GM12801 (cell line): ENCODE data around the gene ARF1.

ENCODE experiments used
- TF ChIP-seq, protein P1 (sequence below): IDR thresholded peaks from one replicate; pipeline ENCODE4 v1.5.1; 2011; ENCODE audit warnings: control low read depth; ENCODE audit not compliant: insufficient read length; ENCODE audit errors: extremely low read depth

ARF1 gene

GRCh38 chr1:228079601-228080263 is 2.8 kb upstream of the ARF1 start:
- TF ChIP-seq, protein P1, sequence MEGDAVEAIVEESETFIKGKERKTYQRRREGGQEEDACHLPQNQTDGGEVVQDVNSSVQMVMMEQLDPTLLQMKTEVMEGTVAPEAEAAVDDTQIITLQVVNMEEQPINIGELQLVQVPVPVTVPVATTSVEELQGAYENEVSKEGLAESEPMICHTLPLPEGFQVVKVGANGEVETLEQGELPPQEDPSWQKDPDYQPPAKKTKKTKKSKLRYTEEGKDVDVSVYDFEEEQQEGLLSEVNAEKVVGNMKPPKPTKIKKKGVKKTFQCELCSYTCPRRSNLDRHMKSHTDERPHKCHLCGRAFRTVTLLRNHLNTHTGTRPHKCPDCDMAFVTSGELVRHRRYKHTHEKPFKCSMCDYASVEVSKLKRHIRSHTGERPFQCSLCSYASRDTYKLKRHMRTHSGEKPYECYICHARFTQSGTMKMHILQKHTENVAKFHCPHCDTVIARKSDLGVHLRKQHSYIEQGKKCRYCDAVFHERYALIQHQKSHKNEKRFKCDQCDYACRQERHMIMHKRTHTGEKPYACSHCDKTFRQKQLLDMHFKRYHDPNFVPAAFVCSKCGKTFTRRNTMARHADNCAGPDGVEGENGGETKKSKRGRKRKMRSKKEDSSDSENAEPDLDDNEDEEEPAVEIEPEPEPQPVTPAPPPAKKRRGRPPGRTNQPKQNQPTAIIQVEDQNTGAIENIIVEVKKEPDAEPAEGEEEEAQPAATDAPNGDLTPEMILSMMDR: no peak

DNA sequence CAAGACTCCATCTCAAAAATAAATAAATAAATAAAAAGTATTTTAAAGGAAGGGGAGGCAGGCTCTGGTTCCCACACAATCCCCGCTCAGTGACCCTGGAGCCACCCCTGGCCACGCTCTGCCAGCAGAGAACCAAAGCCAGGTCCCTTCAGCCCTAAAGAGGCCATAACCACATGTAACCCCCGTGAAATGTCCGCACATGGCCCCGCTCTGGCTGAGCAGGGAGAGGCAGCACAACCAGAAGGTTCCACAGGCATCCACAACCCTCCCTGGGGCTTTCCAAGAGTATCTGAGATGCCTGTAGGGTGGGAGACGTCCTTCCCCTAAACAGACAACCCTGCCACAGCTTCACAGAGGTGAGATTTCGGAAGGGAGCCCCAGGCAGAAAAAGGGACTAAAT is 1.4 kb upstream of the ARF1 start:
- TF ChIP-seq, protein P1: no peak

GRCh38 chr1:228081578-228082213 is 812 bp upstream of the ARF1 start:
- TF ChIP-seq, protein P1: no peak

DNA sequence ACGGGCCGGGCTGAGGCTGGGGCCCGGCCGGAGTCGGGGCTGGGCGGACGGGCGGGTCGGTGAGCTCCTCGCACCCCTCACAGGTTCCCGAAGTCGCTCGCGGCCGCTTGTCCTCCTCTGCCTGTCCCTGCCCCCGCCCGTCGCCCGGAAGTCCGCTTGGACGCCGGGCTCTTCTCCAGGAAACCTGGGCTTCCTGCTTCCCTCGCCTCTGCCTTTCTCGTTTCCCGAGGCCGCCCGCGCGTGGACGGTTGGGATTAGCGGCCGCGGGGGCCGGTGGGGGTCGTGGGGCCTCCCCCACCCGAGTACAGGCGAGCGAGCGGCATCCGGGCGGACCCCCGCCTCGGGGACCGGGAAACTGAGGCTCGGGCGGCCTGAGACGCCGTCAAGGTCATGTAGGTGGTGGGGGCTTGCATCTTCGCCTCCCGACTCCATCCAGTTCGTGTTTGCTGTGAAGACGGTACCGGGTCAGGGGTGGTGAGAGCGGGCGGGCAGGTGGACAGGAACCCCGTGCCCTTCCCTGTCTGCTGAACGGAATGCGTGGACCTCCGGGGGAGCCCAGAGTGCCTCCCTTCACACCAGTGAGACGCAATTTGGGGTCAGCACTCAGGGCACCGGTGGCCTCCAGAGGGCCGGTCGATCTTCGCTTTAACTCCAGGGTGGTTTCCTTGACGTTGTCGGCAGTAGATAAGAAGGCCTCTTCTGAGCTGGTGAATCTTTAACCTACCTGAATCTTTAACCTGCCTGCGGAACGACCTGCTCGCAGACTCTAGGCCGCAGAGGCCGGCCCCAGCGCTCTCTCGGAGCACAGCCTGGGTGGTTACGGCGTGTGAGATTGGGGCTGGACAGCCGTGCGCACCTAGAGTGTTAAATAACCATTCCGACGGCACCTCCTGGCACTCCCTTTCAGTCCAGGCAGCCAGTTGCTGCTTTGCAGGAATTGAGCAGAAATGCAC is 686 bp downstream of the ARF1 start:
- TF ChIP-seq, protein P1: no peak

DNA sequence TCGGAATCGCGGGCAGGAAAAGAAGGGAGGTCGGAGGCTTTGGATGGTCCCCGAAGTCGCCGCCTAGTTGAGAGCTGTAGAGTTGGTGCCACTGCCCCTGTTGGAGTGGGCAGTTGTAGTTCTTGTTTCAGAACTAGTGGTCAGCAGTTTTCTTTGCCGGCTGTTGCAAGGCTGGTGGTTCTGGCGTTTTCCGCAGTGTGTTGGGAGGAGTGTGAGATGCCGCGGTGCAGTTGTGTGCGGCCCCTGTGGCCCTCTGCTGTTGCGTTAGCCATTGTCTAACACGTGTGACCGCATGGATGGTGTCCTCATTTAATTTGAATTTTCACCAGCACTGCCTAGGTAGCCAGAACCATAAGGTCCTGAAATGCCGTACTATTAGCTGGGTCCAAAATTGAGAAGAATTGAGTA is 1.4 kb downstream of the ARF1 start:
- TF ChIP-seq, protein P1: no peak

DNA sequence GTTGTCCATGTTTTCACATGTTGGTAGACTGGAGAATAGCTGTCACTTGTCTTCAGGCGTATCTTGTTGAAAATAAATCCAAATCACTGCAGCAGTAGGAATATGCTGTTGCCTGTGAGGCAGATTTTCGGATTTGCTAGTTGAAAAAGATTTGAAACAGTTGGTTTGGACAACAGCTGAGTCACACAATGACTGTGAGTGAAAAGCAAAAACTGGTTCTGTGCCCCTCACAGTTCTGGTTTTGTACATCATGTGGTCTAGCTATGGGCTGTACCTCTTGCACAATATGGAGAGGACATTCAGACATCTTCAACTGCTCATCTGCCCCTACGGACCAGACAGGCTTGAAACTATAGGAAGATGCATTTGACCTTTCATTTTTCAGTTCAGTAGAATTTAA is 1.8 kb downstream of the ARF1 start:
- TF ChIP-seq, protein P1: no peak

GRCh38 chr1:228084797-228085196 is 2.3 kb downstream of the ARF1 start:
- TF ChIP-seq, protein P1: no peak
